ENCODE results near the gene CALML3.

CALML3 gene

DNA sequence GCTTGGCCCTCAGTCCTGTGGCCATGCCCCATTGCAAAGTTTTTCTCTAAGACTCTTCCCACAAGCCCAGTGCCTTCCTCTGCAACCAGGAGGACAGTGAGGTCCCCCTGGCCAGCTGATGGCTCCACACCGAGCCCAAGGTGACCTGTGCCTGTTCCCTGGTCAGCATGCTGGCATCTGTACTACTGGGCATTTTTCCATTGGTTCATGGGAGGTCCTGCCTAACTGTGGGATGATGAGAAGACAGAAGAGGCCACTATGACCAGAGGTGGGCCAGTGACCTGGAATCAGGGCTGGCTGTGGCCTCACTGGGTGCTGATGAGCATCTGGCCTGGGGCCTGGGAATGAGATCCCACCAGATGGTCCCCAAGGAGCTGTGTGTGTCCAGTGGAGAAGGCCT lies 20.2 kb downstream of the CALML3 start:
- DNase-seq, result no peak

DNA sequence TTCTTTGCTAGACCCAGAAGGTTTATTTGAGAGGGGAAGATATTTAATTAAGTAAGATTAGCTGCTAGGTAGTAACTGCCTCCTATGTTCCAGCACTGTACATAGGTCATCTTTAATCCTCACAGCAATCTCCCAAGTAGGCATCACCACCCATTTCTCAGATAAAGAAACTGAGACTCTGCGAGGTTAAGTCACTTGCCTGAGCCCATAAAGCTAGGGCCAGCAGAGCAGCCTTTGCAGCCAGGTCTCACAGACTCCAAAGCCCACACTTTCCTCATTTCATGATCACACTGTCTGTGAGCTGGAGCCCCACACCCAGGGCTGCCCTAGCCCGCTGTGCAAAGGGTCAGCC lies 20.6 kb downstream of the CALML3 start:
- no peak for DNase-seq

DNA sequence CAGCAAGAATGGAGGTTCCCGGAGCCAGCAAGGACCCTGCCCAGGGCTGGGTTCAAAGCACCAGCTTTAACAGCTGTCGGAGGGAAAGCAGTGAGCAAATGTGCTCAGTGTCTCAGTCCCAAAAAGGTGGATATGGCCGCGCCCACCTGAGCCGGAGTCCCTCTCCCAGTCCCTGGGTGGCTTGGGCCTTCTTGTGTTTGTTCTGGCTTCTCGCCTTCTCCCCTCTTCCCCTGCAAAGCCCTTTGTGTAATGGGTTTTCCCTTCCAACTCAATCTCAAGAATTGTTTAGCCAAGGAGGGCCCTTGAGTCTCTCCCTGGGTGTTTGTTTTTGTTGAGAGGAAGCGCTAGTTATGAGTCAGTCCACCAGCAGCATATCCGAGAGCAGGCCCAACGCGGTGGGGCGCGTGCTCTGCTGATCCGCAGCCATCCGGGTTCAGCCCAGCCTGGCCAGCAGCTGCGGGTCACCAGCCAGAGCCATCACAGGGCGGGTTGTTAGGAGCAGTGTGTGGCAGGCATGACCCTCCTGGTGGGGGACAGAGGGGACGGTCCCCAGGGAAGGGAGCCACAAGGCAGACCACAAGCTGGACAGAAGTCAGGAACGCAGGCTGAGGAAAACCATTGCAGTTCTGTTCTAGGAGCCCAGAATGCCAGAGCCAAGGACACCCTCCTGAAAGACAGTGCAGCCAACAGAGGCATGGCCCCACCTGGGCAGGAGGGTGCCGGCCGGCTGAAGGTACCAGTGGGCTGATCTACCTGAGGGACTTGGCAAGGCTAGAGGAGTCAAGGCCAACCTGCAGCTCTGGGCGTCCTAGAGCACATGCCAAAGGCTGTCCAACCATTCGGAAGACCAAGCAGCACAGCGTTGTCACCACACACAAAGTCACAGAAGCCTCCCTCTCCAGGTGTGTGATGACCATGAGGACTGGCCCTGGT lies 21.3 kb downstream of the CALML3 start:
- no peak for DNase-seq

DNA sequence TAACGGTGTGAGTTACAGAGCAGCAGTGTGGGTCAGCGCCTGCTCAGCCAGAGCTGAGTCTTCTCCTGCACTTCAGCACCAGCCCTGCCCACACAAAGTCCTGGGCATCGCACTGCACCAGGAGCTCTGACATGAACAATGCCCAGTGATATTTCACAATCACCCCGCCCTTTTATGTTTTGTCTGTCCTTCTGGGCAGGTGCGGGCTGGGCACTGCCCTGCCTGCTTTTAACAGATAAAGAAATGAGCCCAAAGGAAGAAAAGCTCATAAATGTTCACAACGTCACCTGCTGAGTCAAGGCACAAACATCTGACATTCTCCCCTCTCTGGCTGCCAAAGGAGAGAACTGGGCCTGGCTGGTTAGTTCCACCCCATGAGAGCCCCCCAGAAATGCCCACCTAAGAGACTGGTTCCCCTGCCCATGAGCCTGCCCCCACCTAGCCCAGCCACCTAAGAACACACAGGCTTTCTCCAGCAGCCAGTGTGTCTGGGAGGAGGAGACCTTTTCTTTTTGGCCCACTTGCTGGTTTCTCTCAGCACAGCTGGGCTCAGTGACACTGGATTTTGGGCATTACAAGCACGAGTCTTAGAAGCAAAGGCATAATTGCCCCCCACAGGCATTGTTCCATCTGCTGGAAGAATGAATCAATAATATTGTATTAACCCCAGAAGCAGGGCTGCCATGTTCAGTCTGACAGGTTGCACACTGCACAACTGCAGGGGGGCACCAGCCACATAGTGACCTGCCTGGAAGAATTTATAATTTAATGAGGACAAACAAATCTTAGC lies 22.3 kb downstream of the CALML3 start:
- DNase-seq, result no peak

DNA sequence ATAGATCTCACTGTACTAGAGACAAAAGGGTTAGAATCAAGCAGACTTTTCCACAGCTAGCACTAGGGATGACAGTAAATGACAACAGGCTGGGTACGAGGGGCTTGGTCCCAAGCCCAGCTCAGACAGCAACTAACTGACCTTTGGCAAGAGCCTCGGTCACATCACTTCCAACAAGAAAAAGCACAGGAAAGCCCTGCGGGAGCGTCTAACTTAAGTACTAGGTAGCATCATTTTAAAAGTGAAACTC lies 22.8 kb downstream of the CALML3 start:
- DNase-seq, result no peak

DNA sequence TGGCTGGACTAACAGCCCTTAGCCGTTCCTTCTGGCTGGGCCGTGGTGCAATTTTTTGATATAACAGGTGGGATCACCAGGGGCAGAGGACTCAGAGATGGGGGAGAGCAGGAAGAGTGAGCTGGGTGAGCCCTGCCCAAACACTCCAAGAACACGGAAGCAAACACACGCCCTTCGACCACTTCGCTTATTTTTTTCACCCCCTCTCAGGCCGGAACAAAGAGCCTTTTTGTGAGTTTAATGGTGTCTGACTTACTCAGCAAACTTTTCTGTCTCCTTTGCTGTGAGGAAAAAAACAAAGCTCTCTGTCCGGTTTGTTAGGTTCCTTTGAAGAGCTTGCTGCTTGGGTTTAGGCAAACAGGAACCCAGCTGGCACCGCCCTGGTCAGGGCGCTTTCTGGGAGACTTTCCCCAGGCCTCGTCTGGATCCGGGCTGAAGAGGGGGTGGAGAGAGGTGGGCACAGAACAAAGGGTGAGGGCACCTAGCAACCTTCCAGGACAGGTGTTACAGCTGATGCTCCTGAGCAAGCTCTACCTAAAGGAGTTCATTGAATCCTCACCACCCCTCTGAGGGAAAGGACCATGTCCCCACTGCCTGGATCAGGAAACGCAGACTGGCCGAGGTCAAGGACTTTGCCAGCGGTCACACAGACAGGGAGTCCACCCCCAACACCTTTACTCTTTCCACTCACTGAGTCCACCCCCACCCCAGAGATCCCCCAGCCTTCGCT lies 23.3 kb downstream of the CALML3 start:
- no peak for DNase-seq

DNA sequence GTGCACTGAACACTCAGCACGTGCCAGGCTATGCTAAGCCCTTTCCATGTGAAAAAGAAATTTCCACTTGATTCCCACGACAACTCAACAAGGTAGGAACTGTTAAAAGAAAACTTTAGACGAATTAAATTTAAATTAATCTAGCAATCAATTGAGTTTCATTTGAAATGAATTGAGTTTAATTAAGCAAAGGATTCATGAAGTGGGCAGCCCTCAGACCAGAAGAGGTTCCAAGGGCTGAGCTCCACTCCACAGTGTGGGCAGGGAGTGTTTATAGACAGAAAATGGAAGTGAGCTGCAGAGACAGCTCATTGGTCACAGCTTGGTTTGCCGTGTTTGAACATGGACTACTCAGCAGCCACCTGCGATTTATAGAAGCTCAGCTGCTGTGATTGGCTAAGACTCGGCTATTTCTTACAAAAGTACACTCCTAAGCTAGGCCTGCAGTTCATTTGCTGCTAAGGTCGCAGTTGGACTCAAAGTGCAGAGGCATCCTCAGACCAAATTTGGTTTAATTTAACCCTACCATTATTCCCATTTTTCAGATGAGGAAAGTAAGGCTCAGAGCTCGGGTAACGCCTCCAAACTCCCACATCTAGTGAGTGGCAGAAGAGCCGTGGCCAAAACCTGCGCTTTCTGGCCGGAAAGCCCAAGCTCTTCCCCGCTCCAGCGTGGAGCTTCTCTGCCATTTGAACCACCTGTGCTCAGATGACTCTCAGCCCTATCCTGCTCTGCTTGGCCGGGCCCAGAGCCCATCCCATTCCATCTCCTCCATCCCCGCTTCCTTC lies 24.9 kb downstream of the CALML3 start:
- no peak for DNase-seq

DNA sequence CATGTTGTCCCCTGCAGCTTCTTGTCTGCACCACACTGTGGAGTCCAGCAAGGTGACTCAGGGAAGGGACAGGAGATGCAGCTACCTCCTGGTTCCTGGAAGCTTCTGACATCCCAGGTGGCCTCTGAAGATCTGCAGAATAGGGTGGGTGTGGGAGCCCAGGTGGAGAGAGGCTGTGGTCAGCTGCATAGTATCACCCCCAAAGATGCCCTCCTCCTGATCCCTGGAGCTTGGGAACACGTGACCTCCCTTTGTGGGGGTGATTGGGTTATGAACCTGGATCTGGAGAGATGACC lies 25.4 kb downstream of the CALML3 start:
- DNase-seq, result no peak

DNA sequence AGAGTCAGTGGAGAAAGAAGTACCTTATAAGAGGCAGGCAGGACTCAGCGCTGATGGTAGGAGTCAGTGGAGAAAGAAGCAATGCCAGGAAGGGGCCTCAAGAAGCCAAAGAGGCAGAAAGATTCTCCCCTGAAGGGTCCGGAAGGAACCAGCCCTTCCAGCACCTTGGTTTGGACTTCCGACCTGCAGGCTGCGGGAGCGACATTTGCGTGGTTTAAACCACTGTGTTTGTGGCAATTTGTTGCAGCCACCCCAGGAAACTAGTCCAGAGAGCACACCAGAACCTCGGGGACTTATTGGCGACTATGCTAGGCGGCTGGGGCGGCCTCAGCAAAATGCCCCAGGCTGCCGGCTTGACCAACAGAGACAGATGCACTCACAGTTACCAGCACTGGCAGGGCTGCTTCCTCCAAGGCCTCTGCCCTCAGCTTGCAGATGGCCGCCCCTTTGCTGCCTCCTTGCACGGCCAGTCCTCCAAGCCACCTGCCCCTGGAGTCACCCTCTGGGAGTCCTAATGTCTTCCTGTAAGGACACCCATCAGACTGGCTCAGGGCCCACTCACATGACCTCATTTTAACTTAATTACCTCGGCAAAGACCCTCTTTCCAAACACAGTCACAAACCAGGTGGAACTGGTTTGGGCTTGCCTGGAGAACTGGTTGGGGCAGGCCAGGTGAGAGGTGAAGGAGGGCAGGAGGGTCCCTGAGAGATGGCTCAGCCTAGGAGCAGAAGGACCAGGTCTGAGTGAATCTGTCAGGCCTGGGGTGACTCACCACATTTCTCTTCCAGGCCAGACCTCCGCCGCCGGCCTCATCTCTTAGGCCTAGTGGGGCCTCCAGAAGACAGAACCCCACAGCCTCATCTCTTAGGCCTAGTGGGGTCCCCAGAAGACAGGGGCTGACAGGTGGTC lies 26.1 kb downstream of the CALML3 start:
- DNase-seq, result no peak

DNA sequence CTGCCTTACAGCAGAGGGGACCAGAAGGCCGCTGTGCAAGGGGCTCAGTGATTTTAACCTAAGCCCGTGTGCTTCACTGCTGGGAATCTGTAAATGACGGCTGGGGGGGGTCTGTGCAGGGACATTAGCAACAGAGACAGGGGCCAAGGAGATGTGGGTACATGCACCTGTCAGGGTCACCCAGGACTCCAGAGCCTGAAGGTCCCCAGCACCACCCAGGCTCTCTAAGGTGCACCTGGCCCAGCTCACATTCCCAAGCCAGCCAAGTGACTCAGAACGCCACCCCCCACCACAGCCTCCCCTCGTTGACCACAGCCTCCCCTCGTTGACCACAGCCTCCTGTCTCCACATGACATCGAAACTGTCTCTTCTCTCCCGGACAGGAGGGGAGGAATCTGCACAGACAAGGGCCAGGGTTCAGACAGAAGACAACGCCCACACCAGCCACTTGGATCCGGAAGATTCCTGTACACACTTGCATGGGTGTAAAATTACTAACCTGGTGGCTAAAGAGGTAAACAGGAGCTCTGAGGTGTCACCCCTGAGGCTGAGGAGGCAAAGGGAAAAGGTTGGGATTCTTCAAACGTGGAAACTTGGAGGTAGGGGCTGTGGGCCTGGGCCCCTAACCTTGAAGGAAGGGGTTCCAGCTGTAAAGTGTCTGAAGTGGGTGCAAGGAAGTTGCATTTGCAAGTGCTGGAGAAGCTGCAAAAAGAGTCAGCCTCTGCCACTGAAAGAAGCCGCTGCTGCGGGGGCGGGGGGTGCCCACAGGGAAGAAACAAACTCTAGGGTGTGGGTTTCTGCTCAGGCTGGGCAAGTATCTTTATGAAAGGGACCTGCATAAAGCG lies 27.0 kb downstream of the CALML3 start:
- no peak for DNase-seq

DNA sequence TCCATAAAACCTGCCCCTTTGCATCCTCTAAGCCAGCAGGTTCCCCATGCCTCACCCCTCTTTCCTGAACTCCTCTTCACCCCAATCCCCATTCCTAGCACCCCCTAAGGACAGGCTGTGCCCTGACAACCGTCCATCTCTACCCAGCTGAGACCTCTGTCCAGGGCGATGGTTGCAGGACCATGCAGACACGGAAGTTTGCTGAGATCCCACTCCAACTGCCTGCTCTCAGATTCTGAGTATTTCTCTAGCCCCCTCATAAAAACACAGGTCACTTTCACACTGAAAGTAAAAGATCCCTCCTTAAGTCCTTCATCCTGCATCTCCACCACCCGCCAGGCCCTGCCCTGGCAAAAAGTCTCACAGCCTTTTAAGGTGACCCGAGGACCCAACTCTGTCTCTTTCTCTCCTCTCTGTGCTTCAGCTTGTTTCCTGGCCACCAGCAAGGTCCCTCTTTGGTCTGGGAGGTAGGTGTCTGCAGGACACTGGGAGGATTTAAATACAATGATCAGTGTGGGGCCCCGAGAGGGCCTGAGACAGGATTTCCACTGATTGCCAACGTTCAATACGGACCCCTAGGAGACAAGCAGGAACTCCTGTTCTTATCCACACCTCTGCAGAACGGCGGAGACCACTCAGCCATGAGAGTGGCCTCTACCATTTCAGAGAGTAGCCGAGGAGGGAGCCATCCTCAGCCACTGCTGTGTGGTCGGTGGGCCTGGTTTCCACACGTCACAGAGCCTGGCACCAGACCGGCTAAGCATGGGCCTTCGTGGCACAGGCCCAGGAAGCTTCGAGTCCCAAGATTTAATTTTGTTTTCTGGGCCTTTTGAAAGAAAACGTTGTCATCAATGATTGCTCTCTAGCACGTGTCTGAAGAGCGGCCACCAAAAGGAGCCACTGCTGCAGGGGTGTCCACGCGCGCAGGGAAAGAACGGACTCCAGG lies 27.9 kb downstream of the CALML3 start:
- no peak for DNase-seq

DNA sequence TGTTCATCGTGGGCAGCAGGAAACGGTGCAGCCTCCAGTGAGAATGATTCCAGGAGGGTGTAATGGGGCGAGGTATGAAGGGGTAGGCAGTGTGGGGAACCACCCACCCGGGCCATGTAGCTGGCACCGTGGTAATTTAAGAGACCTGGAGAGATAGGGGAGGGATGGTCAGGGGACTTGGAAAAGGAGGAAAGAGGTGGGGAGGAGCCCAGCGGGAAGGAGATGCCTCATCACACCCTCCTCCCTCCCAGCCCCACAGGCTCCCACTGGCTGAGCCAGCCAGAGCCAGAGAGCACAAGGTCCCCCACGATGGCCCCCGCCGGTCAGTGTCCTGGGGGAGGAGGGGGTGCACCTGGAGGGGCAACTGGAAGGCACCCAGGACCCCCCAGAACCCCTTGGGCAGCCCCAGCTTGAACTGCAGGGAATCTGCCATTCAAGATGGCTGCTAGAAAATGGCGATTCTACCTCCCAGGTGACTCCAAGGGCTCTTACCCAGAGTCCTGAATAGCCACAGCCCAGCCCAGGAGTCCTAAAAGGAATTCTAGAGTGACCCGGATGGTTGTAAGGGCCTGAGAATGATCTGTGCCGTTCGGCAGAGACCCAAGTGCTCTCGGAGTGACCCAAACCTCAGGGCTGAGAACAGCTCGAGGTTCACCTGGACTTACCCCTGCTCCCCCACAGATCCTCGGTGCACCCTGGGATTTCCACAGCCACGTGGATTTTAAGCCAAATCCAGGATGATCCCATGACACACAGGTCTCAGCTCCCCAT lies 28.8 kb downstream of the CALML3 start:
- DNase-seq, result no peak

DNA sequence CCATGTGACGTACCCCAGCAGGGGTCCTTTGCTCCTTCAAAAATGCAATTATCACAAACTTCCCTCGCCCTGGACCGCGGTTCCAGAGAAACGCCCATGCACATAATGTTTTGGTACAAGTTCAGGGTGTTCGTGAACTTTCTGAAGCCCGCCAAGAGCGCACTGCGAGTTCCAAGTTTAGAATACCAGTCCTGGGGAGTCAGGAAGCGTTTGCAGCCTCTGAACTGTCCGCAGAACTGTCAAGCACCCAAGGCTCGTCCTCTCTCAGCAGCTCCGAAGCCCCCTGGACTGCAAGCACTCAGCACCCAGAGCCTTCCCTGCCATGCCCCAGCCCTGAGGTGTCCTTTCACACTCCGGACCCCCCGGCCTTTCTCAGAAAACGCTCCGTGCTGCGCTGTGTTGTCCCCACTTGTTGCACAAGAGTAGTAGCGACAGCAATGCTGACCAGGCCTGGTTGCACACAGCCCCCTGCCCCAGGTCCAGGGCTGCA lies 30.3 kb downstream of the CALML3 start:
- DNase-seq, result no peak

DNA sequence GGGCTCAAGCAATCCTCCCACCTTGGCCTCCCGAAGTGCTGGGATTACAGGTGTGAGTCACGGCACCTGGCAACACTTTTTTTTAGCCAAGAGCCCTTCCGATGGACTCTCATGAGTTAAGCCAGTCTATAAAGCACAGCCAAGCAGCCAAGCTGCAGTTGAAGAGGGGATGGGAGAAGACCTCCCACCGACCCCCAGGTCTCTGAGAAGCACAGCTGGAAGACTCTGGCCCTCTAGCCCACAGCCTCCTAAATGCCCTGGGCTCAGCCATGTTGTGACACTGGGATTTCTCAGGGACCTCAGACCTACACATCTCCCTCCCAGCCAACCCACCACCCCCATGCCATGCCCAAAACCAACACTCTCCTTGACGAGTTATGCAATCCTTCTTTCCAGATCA lies 31.1 kb downstream of the CALML3 start:
- no peak for DNase-seq

DNA sequence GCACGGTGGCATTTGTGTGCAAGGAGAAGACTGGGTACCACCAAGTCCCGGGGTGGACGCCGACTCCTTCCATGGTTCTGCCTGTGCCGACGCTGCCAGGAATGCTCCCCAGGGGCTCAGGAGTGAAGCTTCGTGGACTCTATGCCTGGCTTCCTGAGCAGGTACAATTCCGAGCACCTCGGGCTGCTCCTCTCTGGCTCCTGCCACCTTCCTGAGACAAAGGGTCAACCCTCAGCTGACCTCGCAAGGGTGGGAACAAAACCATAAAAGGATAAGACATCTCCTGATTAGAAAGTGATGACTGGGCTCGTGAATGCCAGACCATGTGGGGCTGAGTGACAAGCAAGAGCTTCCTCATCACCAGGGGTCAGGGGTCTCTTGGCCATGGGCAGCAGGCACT lies 31.8 kb downstream of the CALML3 start:
- DNase-seq, result no peak

DNA sequence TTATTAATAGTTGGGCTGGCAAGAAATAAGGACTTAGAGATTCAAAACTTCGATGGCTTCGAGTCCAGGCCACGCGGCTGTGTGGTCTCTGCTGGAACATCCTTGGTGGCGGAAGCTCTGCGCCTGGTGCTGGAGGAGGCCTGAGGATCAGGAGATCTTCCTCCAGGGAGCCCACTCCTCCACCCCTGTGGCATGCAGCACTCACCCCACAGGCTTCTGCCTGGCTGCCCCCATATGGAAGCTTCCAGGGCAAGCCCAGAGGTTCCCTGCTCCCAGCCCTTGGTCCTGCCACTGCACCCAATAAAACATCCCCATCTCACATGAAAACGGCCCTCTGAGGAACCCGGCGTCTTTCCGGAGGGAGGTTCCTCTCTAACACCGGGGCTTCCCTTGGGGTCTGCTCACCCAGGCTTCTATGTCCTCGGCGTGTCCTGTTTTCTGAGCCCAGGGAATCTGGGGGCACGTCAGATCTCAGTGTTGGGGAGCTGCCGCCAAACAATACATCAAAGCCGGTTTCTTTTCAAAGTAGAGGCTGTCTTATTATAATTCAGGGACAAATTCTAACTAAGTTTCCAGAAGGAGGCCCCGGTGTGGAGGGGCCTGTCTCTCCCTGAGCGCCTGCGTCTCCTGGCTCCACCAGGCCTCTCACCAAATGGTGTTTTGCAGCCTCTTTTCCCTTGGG lies 32.4 kb downstream of the CALML3 start:
- no peak for DNase-seq

DNA sequence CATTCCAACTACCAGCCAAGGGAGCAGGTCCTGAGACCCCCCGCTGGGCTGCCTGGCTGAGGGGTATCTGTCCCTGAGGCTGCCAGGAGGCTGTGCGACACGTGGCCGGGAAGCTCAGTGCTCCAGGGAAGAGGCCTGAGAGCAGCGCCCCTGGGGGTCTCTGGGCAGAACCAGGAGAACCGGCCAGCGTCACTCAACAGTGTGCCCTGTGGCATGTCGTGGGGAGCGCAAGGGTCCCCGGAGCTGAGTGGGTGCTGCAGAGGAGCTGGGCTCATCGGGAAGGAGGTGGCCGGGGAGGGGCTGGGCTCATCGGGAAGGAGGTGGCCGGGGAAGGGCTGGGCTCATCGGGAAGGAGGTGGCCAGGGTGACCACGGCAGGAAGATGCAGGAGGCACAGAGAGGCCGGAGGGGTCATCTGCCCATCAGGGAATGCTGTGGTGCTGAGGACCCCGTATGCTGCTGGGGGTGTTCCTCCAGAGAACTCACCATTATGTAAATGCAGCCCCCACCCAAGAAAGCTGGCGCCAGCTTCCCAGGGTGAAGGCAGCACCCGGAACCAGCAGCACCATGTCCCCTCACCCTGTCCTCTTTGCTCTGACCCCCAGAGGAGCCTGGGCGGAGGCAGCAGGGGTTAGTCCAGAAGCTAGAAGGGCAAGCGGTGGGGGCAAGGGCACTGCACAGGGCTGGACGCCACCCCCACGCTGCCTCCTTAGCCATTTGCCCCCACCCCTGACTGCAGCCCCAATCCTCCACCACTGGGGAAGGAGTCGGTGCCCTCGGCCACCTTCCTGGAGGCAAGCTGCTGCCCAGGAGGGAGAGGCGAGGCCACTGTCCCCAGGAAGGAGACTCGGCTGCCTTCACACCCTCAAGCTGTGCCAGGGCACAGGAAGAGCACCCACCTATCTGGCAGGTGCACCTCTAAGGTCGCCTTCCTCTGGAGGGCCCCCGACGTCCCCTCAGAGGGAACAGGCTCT lies 33.3 kb downstream of the CALML3 start:
- DNase-seq, result no peak
